Panc1 (cell line): Measurements from ENCODE around the gene ZNF543. TPM values are rescaled to one million over a fixed set of nuclear protein-coding genes. Genes with fewer than 3 reads are reported as not detected.

ENCODE experiments used
- ATAC-seq: fragments of 200-7000 bp; cut with Tn5 transposase; 2 replicates; pipeline ENCODE4 v1.9.1; 2020; ENCODE audit warnings: mild to moderate bottlenecking, moderate library complexity
- BruUV-seq: library from RNA; stranded (reverse); fragments of 400-500 nt; replicated peaks from 2 replicates; lab custom pipeline; 2021; lab: Mats Ljungman, UMichigan
- CTCF ChIA-PET: fragments of 300-600 bp; sonication (Branson Sonifier 250); formaldehyde crosslinking; loops from one replicate; lab custom pipeline; 2022; ENCODE audit warnings: antibody characterized with exemption; lab: Charles Lee
- POLR2A ChIA-PET: fragments of 300-600 bp; sonication (Branson Sonifier 250); formaldehyde crosslinking; loops from one replicate; lab custom pipeline; 2022; ENCODE audit warnings: antibody characterized with exemption; lab: Charles Lee
- DNase-seq: peaks from one replicate; pipeline ENCODE4 v3.0.0-alpha.2; 2010; ENCODE audit warnings: low read depth, low spot score
- H3K27ac ChIP-seq: 2 replicates; pipeline ENCODE4 v1.5.1; 2011; ENCODE audit warnings: mild to moderate bottlenecking, low read length, inconsistent platforms
- H3K27me3 ChIP-seq: fragments of 200-500 bp; sonication (Bioruptor generic); 2 replicates; pipeline ENCODE4 v1.6.0; 2014; ENCODE audit warnings: low read length, inconsistent platforms; ENCODE audit not compliant: control insufficient read depth, insufficient read depth
- H3K36me3 ChIP-seq: fragments of 200-500 bp; sonication (Bioruptor generic); 2 replicates; pipeline ENCODE4 v1.5.1; 2014; ENCODE audit warnings: inconsistent platforms, mild to moderate bottlenecking, low read length, moderate library complexity; ENCODE audit not compliant: control insufficient read depth, insufficient read depth
- H3K4me1 ChIP-seq: 2 replicates; pipeline ENCODE4 v1.5.1; 2011; ENCODE audit warnings: inconsistent platforms, mild to moderate bottlenecking, low read length, moderate library complexity; ENCODE audit not compliant: control insufficient read depth, insufficient read depth
- H3K4me3 ChIP-seq, 2 experiments: 2 replicates each; pipeline ENCODE4 v1.5.1; 2011 to 2012; ENCODE audit warnings: low read depth in 2 of 2, low read length in 2 of 2, mild to moderate bottlenecking in 2 of 2, inconsistent platforms in 1 of 2, moderate library complexity in 1 of 2
- H3K9me3 ChIP-seq: fragments of 200-500 bp; sonication (Bioruptor generic); 2 replicates; pipeline ENCODE4 v1.5.1; 2014; ENCODE audit warnings: low read depth, mild to moderate bottlenecking, inconsistent platforms, low read length, moderate library complexity; ENCODE audit not compliant: control insufficient read depth, insufficient read depth
- POLR2AphosphoS5 ChIP-seq: IDR thresholded peaks from 2 replicates; pipeline ENCODE4 v1.6.1; 2012; ENCODE audit warnings: mild to moderate bottlenecking, low read depth, low read length, moderate library complexity
- SIN3A ChIP-seq: IDR thresholded peaks from 2 replicates; pipeline ENCODE4 v1.6.1; 2012; ENCODE audit warnings: low read depth, mild to moderate bottlenecking, low read length, moderate library complexity, borderline replicate concordance; ENCODE audit not compliant: insufficient read depth
- TCF7L2 ChIP-seq: IDR thresholded peaks from 2 replicates; pipeline ENCODE4 v1.6.1; 2011; ENCODE audit warnings: mild to moderate bottlenecking, low read depth, low read length, inconsistent platforms
- in situ Hi-C: cut with HindIII; loops from 2 replicates; pipeline ENCODE4 v1.10.0; 2016; ENCODE audit warnings: low sequenced_read_pairs, low pct_unique_long_range_greater_than_20kb
- intact Hi-C: fragments of 100-400 bp; cut with micrococcal nuclease; formaldehyde crosslinking; loops from one replicate; pipeline ENCODE4 v1.10.0; 2022; ENCODE audit not compliant: unreplicated experiment
- total RNA-seq: library from RNA; stranded (reverse); gene quantifications from one replicate; pipeline ENCODE4 v1.2.1, GENCODE V29; 2021; ENCODE audit not compliant: unreplicated experiment
- TF ChIP-seq, protein P1 (sequence below): fragments of 450-650 bp; IDR thresholded peaks from 2 replicates; pipeline ENCODE4 v1.5.1; 2017; ENCODE audit warnings: mild to moderate bottlenecking
- TF ChIP-seq, protein P2 (sequence below), 2 experiments: IDR thresholded peaks; 2 replicates each; pipeline ENCODE4 v1.6.1; 2011 to 2012; ENCODE audit warnings: low read depth in 2 of 2, control low read depth in 1 of 2, low read length in 1 of 2, mild to moderate bottlenecking in 1 of 2, moderate library complexity in 1 of 2; ENCODE audit not compliant: insufficient read depth in 1 of 2

ZNF543 gene
- total RNA-seq, 1 experiment from 2014 or later, result 10.8 TPM

DNA sequence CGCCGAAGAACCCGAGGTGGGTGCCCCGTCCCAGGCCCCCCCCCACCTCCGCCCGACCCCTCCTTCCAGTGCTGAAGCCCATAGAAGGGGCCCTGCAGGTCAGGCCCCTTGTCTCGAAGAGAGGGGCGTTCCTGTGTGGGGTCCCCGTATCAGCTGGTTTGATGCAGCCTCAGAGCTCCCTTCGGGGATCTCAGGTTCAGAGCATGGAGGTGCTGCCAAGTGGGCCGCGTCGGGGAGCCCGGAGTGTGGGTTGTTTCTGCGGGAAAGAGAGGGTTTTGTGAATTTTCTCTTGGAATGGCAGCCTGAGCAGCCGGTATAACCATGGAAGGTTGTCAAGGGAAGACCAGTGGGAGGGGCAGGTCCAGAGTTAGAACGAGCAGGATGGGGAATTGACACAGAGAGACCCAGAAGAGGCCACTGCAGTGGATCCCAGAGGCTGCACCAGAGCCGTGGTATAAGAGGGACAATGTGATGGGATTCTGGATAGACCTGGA lies 43.5 kb downstream of the ZNF543 start:
- peaks cover 5% of the 10 kb centered on the region for H3K4me1 ChIP-seq
- intact Hi-C loops (no loop called here), in situ Hi-C loops (no loop called here)
- no peak for ATAC-seq
- no peak for DNase-seq
- TF ChIP-seq POLR2AphosphoS5 (no peak), SIN3A (no peak), TCF7L2 (no peak)
- TF ChIP-seq, protein P1, sequence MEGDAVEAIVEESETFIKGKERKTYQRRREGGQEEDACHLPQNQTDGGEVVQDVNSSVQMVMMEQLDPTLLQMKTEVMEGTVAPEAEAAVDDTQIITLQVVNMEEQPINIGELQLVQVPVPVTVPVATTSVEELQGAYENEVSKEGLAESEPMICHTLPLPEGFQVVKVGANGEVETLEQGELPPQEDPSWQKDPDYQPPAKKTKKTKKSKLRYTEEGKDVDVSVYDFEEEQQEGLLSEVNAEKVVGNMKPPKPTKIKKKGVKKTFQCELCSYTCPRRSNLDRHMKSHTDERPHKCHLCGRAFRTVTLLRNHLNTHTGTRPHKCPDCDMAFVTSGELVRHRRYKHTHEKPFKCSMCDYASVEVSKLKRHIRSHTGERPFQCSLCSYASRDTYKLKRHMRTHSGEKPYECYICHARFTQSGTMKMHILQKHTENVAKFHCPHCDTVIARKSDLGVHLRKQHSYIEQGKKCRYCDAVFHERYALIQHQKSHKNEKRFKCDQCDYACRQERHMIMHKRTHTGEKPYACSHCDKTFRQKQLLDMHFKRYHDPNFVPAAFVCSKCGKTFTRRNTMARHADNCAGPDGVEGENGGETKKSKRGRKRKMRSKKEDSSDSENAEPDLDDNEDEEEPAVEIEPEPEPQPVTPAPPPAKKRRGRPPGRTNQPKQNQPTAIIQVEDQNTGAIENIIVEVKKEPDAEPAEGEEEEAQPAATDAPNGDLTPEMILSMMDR, result no peak
- TF ChIP-seq, protein P2, sequence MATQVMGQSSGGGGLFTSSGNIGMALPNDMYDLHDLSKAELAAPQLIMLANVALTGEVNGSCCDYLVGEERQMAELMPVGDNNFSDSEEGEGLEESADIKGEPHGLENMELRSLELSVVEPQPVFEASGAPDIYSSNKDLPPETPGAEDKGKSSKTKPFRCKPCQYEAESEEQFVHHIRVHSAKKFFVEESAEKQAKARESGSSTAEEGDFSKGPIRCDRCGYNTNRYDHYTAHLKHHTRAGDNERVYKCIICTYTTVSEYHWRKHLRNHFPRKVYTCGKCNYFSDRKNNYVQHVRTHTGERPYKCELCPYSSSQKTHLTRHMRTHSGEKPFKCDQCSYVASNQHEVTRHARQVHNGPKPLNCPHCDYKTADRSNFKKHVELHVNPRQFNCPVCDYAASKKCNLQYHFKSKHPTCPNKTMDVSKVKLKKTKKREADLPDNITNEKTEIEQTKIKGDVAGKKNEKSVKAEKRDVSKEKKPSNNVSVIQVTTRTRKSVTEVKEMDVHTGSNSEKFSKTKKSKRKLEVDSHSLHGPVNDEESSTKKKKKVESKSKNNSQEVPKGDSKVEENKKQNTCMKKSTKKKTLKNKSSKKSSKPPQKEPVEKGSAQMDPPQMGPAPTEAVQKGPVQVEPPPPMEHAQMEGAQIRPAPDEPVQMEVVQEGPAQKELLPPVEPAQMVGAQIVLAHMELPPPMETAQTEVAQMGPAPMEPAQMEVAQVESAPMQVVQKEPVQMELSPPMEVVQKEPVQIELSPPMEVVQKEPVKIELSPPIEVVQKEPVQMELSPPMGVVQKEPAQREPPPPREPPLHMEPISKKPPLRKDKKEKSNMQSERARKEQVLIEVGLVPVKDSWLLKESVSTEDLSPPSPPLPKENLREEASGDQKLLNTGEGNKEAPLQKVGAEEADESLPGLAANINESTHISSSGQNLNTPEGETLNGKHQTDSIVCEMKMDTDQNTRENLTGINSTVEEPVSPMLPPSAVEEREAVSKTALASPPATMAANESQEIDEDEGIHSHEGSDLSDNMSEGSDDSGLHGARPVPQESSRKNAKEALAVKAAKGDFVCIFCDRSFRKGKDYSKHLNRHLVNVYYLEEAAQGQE (IDR thresholded peaks at IDR 0.05; ENCODE audit: insufficient read depth in 1 of 2, low read depth in 2 of 2, low read length in 1 of 2), result no peak
- ChIA-PET CTCF (no interaction called here), POLR2A (interaction anchor here (0.7 kb wide), 1 partner anchor 26 kb away, joined by 3 read pairs; the partner anchor contains the start of gene ZNF548)
- BruUV-seq, result no TSS peak
- no peaks in the 10 kb centered on the region for H3K9me3 ChIP-seq
- H3K36me3 ChIP-seq, result no peaks in the 10 kb centered on the region
- H3K27ac ChIP-seq, result peak overlapping the region; percentile 97
- no peaks in the 10 kb centered on the region for H3K27me3 ChIP-seq
- H3K4me3 ChIP-seq, result peak overlapping the region; percentile 80 to 81

DNA sequence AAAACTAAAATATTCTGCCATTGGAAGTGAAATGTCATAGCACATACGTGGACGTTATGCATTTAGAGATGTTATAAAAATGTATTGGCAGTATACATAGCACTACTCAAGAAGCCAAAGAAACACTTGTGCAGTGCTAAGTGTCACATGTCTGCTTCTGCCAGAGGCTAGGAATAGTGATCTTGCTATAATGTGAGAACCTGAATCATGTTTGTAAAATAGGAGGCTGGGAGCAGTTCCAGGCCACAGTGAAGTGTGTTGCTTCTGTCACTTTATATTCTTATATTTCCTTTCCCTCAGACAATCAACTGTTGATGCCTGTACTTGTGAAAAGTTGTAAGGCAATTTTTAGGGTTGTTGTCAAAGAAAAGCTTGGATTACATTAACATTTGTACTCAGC lies 46.5 kb downstream of the ZNF543 start:
- Histone ChIP-seq H3K36me3 (no peaks in the 10 kb centered on the region), H3K9me3 (no peaks in the 10 kb centered on the region), H3K27ac (no peak overlapping the region), H3K4me1 (peaks cover 5% of the 10 kb centered on the region), H3K4me3 (no peak overlapping the region), H3K27me3 (no peaks in the 10 kb centered on the region)
- no peak for ATAC-seq
- POLR2A ChIA-PET, result no interaction called here
- CTCF ChIA-PET, result no interaction called here
- intact Hi-C loops, result no loop called here
- DNase-seq, result no peak
- in situ Hi-C loops, result no loop called here
- no TSS peak for BruUV-seq
- TF ChIP-seq POLR2AphosphoS5, result no peak
- TF ChIP-seq, protein P2 (IDR thresholded peaks at IDR 0.05; ENCODE audit: insufficient read depth in 1 of 2, low read depth in 2 of 2, low read length in 1 of 2), result no peak
- TF ChIP-seq, protein P1, result no peak
- TF ChIP-seq SIN3A, result no peak
- TF ChIP-seq TCF7L2, result no peak
